Loucy (cell line): ENCODE measurements around the gene ZNF853.

Experiments used
- CTCF ChIP-seq: fragments of 200-600 bp; sonication (generic); conservative IDR thresholded peaks from 2 replicates; pipeline ENCODE4 v1.5.1; 2014; ENCODE audit warnings: mild to moderate bottlenecking, antibody characterized with exemption, low read length
- EZH2phosphoT487 ChIP-seq: fragments of 200-600 bp; IDR thresholded peaks from 2 replicates; pipeline ENCODE4 v1.6.1; 2018; ENCODE audit warnings: antibody characterized with exemption, mild to moderate bottlenecking, moderate library complexity, borderline replicate concordance

- TF ChIP-seq CTCF (no peak), EZH2phosphoT487 (no peak)
Measured at GRCh38 chr7:6646465-6646864, 31.1 kb downstream of the ZNF853 start.
